K562 (cell line): ENCODE measurements around the gene FAM240A.

Source experiments
- CTCF ChIP-seq, 3 experiments: IDR thresholded peaks in 2 of 3; conservative IDR thresholded peaks in 1 of 3; 2 replicates each; pipeline ENCODE4 v1.5.1; 2011 to 2012; ENCODE audit warnings: low read length in 3 of 3, mild to moderate bottlenecking in 3 of 3, control low read depth in 2 of 3, improper control_type of control experiment in 1 of 3, inconsistent platforms in 1 of 3, low read depth in 1 of 3, mixed read lengths in 1 of 3, moderate library complexity in 1 of 3; ENCODE audit not compliant: insufficient read depth in 2 of 3
- EP300 ChIP-seq: IDR thresholded peaks from 2 replicates; pipeline ENCODE4 v1.6.1; 2012; ENCODE audit warnings: low read length, improper control_type of control experiment
- MXI1 ChIP-seq: IDR thresholded peaks from 2 replicates; pipeline ENCODE4 v1.6.1; 2011; ENCODE audit warnings: low read depth, mild to moderate bottlenecking, improper control_type of control experiment, low read length
- NR3C1 ChIP-seq: sonication (generic); formaldehyde crosslinking; IDR thresholded peaks from 2 replicates; pipeline ENCODE4 v1.8.1; 2022; ENCODE audit warnings: missing genetic modification reagents
- NUFIP1 ChIP-seq: fragments of 450-650 bp; IDR thresholded peaks from 2 replicates; pipeline ENCODE4 v1.6.1; 2018; ENCODE audit not compliant: partially characterized antibody
- RBM39 ChIP-seq: fragments of 200-400 bp; formaldehyde crosslinking; optimal IDR thresholded peaks from 2 replicates; pipeline ENCODE3; 2018; ENCODE audit warnings: low read depth, low read length
- SP1 ChIP-seq: sonication (generic); formaldehyde crosslinking; IDR thresholded peaks from 2 replicates; pipeline ENCODE4 v1.8.1; 2022; ENCODE audit warnings: mild to moderate bottlenecking, missing genetic modification reagents
- WHSC1 ChIP-seq: IDR thresholded peaks from one replicate; pipeline ENCODE4 v1.6.1; 2012; ENCODE audit warnings: low read length, control low read depth, inconsistent platforms
- XRCC5 ChIP-seq: fragments of 200-400 bp; formaldehyde crosslinking; IDR thresholded peaks from 2 replicates; pipeline ENCODE4 v1.6.1; 2017; ENCODE audit warnings: low read depth, mild to moderate bottlenecking, low read length
- ZBTB33 ChIP-seq: sonication (generic); formaldehyde crosslinking; IDR thresholded peaks from 2 replicates; pipeline ENCODE4 v1.8.1; 2023; ENCODE audit warnings: mild to moderate bottlenecking, missing genetic modification reagents
- ZNF639 ChIP-seq, 2 experiments: fragments of 200-800 bp in 1 of 2; sonication (Bioruptor generic) in 1 of 2; sonication (generic) in 1 of 2; formaldehyde crosslinking in 1 of 2; IDR thresholded peaks in 1 of 2; conservative IDR thresholded peaks in 1 of 2; 2 replicates each; pipeline versions ENCODE4 v1.5.0 to v1.6.1; 2016 to 2020; ENCODE audit warnings: missing compliant biosample characterization in 1 of 2, missing genetic modification characterization in 1 of 2, missing genetic modification reagents in 1 of 2
- ZNF717 ChIP-seq: fragments of 250-450 bp; sonication (Bioruptor Pico); IDR thresholded peaks from 2 replicates; pipeline ENCODE4 v1.5.0; 2021

GRCh38 chr3:46674031-46674845 lies 61.9 kb downstream of the FAM240A start:
- peak; percentile 42 to 57 (median 47) for TF ChIP-seq CTCF (IDR thresholded peaks at IDR 0.05 in 2 of 3, conservative IDR thresholded peaks at IDR 0.05 in 1 of 3; ENCODE audit: insufficient read depth in 2 of 3, low read depth in 1 of 3, low read length in 3 of 3)
- no peak for TF ChIP-seq RBM39
- no peak for TF ChIP-seq ZBTB33 (CRISPR knock-in tag)
- no peak for TF ChIP-seq EP300
- no peak for TF ChIP-seq XRCC5
- TF ChIP-seq SP1 (CRISPR knock-in tag), result no peak
- TF ChIP-seq ZNF717 (CRISPR knock-in tag), result no peak
- no peak for TF ChIP-seq ZNF639 (CRISPR knock-in tag; conservative IDR thresholded peaks at IDR 0.05 in 1 of 2, IDR thresholded peaks at IDR 0.05 in 1 of 2)
- TF ChIP-seq WHSC1, result no peak
- TF ChIP-seq MXI1, result no peak
- no peak for TF ChIP-seq NR3C1
- TF ChIP-seq NUFIP1, result no peak
